GM10248 (cell line): ENCODE data around the gene PACRG.

Experiments used
- CTCF ChIA-PET: fragments of 300-600 bp; sonication (Branson Sonifier 250); formaldehyde crosslinking; extraction: SDS; loops from one replicate; lab custom pipeline; 2021; ENCODE audit warnings: antibody characterized with exemption; lab: Yijun Ruan, JAX
- POLR2A ChIA-PET: fragments of 350-650 bp; sonication (Branson Sonifier 250); formaldehyde crosslinking; extraction: SDS; loops from one replicate; lab custom pipeline; 2020; ENCODE audit warnings: antibody characterized with exemption; lab: Yijun Ruan, JAX
- DNase-seq: peaks from one replicate; pipeline ENCODE4 v3.0.0; 2012; ENCODE audit errors: extremely low spot score
- TF ChIP-seq, protein P1 (sequence below): IDR thresholded peaks from 2 replicates; pipeline ENCODE4 v1.5.1; 2012; ENCODE audit warnings: mild to moderate bottlenecking, low read depth; ENCODE audit errors: extremely low read depth, missing control alignments, control extremely low read depth

PACRG gene

DNA sequence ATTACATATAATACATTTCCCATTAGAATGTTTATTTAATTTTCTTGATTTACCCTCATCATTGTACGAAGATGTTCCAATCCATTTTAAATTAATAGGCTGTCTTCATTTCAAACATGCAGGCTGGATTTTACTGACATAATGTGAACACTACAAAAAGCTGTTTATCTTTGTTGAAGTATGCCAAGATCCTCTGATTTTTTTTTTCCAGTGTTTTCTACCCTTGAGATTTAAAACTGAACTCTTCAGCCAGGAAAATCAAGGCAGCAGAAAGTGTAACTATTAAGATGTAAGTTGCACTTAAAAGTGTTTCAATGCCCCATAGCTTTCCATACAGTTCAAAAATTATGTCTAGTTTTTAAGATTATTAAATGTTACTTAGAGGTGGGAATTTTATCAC is 43.7 kb upstream of the PACRG start:
- DNase-seq = no peak
- CTCF ChIA-PET = no interaction called here
- TF ChIP-seq, protein P1, sequence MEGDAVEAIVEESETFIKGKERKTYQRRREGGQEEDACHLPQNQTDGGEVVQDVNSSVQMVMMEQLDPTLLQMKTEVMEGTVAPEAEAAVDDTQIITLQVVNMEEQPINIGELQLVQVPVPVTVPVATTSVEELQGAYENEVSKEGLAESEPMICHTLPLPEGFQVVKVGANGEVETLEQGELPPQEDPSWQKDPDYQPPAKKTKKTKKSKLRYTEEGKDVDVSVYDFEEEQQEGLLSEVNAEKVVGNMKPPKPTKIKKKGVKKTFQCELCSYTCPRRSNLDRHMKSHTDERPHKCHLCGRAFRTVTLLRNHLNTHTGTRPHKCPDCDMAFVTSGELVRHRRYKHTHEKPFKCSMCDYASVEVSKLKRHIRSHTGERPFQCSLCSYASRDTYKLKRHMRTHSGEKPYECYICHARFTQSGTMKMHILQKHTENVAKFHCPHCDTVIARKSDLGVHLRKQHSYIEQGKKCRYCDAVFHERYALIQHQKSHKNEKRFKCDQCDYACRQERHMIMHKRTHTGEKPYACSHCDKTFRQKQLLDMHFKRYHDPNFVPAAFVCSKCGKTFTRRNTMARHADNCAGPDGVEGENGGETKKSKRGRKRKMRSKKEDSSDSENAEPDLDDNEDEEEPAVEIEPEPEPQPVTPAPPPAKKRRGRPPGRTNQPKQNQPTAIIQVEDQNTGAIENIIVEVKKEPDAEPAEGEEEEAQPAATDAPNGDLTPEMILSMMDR = no peak
- POLR2A ChIA-PET = no interaction called here

DNA sequence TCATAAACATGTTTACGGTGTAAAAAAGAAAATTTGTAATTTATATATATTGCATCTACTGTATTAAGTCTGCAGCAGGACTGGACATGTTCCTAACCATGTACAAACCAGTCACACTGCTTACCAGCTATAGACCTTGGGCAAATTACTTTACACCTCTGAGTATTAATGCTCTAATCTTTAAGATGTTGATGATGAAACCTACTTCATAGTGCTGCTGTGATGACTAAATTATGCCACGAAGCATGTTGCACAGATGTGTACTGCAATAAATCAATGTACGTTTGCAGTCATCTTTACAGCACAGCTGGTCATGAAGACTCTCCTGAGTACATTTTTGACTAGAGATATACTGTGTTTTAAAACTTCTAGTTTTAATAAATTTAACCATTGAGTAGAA is 42.8 kb upstream of the PACRG start:
- CTCF ChIA-PET = interaction anchor here (0.7 kb wide), 1 partner anchor 9 kb away, joined by 3 read pairs; no protein-coding TSS in a partner anchor
- TF ChIP-seq, protein P1 = no peak
- POLR2A ChIA-PET = no interaction called here
- DNase-seq = no peak

- CTCF ChIA-PET = interaction anchor here (0.7 kb wide), 1 partner anchor 9 kb away, joined by 3 read pairs; no protein-coding TSS in a partner anchor
- TF ChIP-seq, protein P1 = no peak
- POLR2A ChIA-PET = no interaction called here
- no peak for DNase-seq
Observed at GRCh38 chr6:162685586-162685985, 42.2 kb upstream of the PACRG start.

GRCh38 chr6:162688751-162689345 is 38.9 kb upstream of the PACRG start:
- no peak for DNase-seq
- CTCF ChIA-PET = no interaction called here
- TF ChIP-seq, protein P1 = no peak
- POLR2A ChIA-PET = no interaction called here

DNA sequence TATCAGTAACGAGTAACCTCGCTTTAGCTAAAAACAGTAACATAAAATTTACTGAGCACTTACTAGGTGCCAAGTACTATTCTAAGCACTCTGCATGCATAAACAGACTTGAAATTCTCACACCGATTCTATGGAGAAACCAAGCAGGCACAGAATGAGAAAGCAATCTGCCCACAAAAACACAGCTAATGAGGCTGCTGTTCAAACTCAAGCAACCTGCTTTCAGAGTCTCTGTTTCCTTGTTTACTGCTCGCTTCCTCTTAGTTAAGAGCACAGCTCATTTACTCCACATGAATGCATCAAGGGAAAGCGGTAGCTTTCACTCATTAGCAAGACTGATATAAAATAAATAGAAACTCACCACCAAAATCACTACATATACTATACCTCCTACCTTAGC is 37.6 kb upstream of the PACRG start:
- no peak for DNase-seq
- ChIA-PET CTCF (no interaction called here), POLR2A (no interaction called here)
- TF ChIP-seq, protein P1 = no peak

GRCh38 chr6:162697872-162698403 is 29.8 kb upstream of the PACRG start:
- ChIA-PET POLR2A (no interaction called here), CTCF (no interaction called here)
- DNase-seq = no peak
- TF ChIP-seq, protein P1 = no peak
